ENCODE measurements around the gene IFT80. TPM values are rescaled to one million over a fixed set of nuclear protein-coding genes. Genes with fewer than 3 reads are reported as not detected.
A peak's percentile ranks its signal among the peaks of the same experiment; 100 is the strongest.

The IFT80 gene
- total and polyA plus RNA-seq, 7 experiments from 2014 or later, result 6.3 to 36.2 (median 21.5) TPM

- Mint-ChIP-seq H3K4me3 (peak overlapping the region; percentile 79 to 92 (median 86)), H3K4me1 (peaks cover 9 to 23% (median 19%) of the 10 kb centered on the region in 7 donors), H3K27ac (peak overlapping the region in 1 of 9 donors; percentile 46), H3K36me3 (no peaks in the 10 kb centered on the region), H3K27me3 (peaks cover 45 to 70% (median 54%) of the 10 kb centered on the region in 5 donors), H3K9me3 (peaks cover 0 to 3% (median 0%) of the 10 kb centered on the region in 11 donors)
- DNase-seq (peak in 5 of 9 donors; percentile 4 to 23 (median 9)), ATAC-seq (peak; percentile 25)
- ChIA-PET CTCF (no interaction called here), POLR2A (no interaction called here)
- Histone ChIP-seq H3K36me3 (ENCODE audit: control insufficient read depth in 2 of 3, insufficient read depth in 3 of 3, low read length in 3 of 3) (no peaks in the 10 kb centered on the region), H3K27ac (ENCODE audit: low read depth, low read length) (no peak overlapping the region), H3K9me3 (ENCODE audit: control insufficient read depth in 2 of 3, low read length in 3 of 3) (no peaks in the 10 kb centered on the region), H3K27me3 (ENCODE audit: control insufficient read depth in 2 of 2, insufficient read depth in 2 of 2, low read length in 2 of 2) (peaks cover 11 to 22% of the 10 kb centered on the region in 2 donors), H3K4me1 (ENCODE audit: control insufficient read depth in 2 of 2, insufficient read depth in 2 of 2, low read length in 2 of 2) (peaks cover 8 to 17% of the 10 kb centered on the region in 2 donors), H3K4me3 (ENCODE audit: low read length) (peak overlapping the region; percentile 21)
- intact Hi-C loops (cut with micrococcal nuclease), result loop anchor here in 1 of 2 donors (5.0 to 10.0 kb wide), 3 partner anchors 186 to 259 kb away; no protein-coding TSS in a partner anchor
Observed at GRCh38 chr3:160226026-160226907, 172.8 kb downstream of the IFT80 start.

- Mint-ChIP-seq H3K27ac (no peak within 1 kb of the TSS), H3K4me1 (peaks cover 9 to 23% (median 19%) of the 10 kb centered on the region in 7 donors), H3K27me3 (peaks cover 46 to 75% (median 53%) of the 10 kb centered on the region in 5 donors), H3K9me3 (peaks cover 0 to 3% (median 0%) of the 10 kb centered on the region in 11 donors), H3K4me3 (peak within 1 kb of the TSS; percentile 79 to 92 (median 86)), H3K36me3 (no peaks in the 10 kb centered on the region)
- Histone ChIP-seq H3K4me1 (ENCODE audit: control insufficient read depth in 2 of 2, insufficient read depth in 2 of 2, low read length in 2 of 2) (peaks cover 8 to 17% of the 10 kb centered on the region in 2 donors), H3K27ac (ENCODE audit: low read depth, low read length) (no peak within 1 kb of the TSS), H3K4me3 (ENCODE audit: low read length) (peak within 1 kb of the TSS; percentile 46), H3K27me3 (ENCODE audit: control insufficient read depth in 2 of 2, insufficient read depth in 2 of 2, low read length in 2 of 2) (peaks cover 11 to 22% of the 10 kb centered on the region in 2 donors), H3K36me3 (ENCODE audit: control insufficient read depth in 2 of 3, insufficient read depth in 3 of 3, low read length in 3 of 3) (no peaks in the 10 kb centered on the region), H3K9me3 (ENCODE audit: control insufficient read depth in 2 of 3, low read length in 3 of 3) (no peaks in the 10 kb centered on the region)
- intact Hi-C loops (cut with micrococcal nuclease), result loop anchor here in 1 of 2 donors (5.0 to 10.0 kb wide), 3 partner anchors 187 to 259 kb away; no protein-coding TSS in a partner anchor
- ATAC-seq (peak; percentile 81), DNase-seq (peak in 8 of 9 donors; percentile 7 to 64 (median 34))
- ChIA-PET CTCF (no interaction called here), POLR2A (no interaction called here)
Observed at GRCh38 chr3:160225176-160226025, 173.6 kb downstream of the IFT80 start, which contains the start of gene C3orf80. TSS of gene C3orf80 (plus strand) at chr3:160225422. CDS start at chr3:160225636, 214 bp downstream.

GRCh38 chr3:160224811-160225175 is 174.2 kb downstream of the IFT80 start:
- Histone ChIP-seq H3K36me3 (ENCODE audit: control insufficient read depth in 2 of 3, insufficient read depth in 3 of 3, low read length in 3 of 3) (no peaks in the 10 kb centered on the region), H3K27me3 (ENCODE audit: control insufficient read depth in 2 of 2, insufficient read depth in 2 of 2, low read length in 2 of 2) (peaks cover 11 to 22% of the 10 kb centered on the region in 2 donors), H3K4me3 (ENCODE audit: low read length) (peak overlapping the region; percentile 46), H3K27ac (ENCODE audit: low read depth, low read length) (no peak overlapping the region), H3K9me3 (ENCODE audit: control insufficient read depth in 2 of 3, low read length in 3 of 3) (no peaks in the 10 kb centered on the region), H3K4me1 (ENCODE audit: control insufficient read depth in 2 of 2, insufficient read depth in 2 of 2, low read length in 2 of 2) (peaks cover 8 to 17% of the 10 kb centered on the region in 2 donors)
- ATAC-seq (no peak), DNase-seq (no peak)
- no peak overlapping the region for H3K27ac Mint-ChIP-seq
- H3K9me3 Mint-ChIP-seq, result peaks cover 0 to 3% (median 0%) of the 10 kb centered on the region in 11 donors
- H3K4me3 Mint-ChIP-seq, result peak overlapping the region; percentile 72 to 91 (median 80)
- intact Hi-C loops (cut with micrococcal nuclease), result loop anchor here in 1 of 2 donors (5.0 to 10.0 kb wide), 3 partner anchors 188 to 260 kb away; no protein-coding TSS in a partner anchor
- no peaks in the 10 kb centered on the region for H3K36me3 Mint-ChIP-seq
- H3K27me3 Mint-ChIP-seq, result peaks cover 43 to 77% (median 50%) of the 10 kb centered on the region in 5 donors
- H3K4me1 Mint-ChIP-seq, result peaks cover 9 to 23% (median 19%) of the 10 kb centered on the region in 7 donors
- CTCF ChIA-PET, result no interaction called here
- POLR2A ChIA-PET, result no interaction called here

GRCh38 chr3:160224256-160224655 is 174.8 kb downstream of the IFT80 start:
- Mint-ChIP-seq H3K4me3 (peak overlapping the region; percentile 6 to 91 (median 80)), H3K27me3 (peaks cover 47 to 80% (median 54%) of the 10 kb centered on the region in 5 donors), H3K27ac (no peak overlapping the region), H3K36me3 (no peaks in the 10 kb centered on the region), H3K9me3 (peaks cover 0 to 3% (median 0%) of the 10 kb centered on the region in 11 donors), H3K4me1 (peaks cover 9 to 23% (median 19%) of the 10 kb centered on the region in 7 donors)
- H3K9me3 ChIP-seq (ENCODE audit: control insufficient read depth in 2 of 3, low read length in 3 of 3), result no peaks in the 10 kb centered on the region
- peaks cover 11 to 22% of the 10 kb centered on the region in 2 donors for H3K27me3 ChIP-seq (ENCODE audit: control insufficient read depth in 2 of 2, insufficient read depth in 2 of 2, low read length in 2 of 2)
- no peak overlapping the region for H3K4me3 ChIP-seq (ENCODE audit: low read length)
- H3K36me3 ChIP-seq (ENCODE audit: control insufficient read depth in 2 of 3, insufficient read depth in 3 of 3, low read length in 3 of 3), result no peaks in the 10 kb centered on the region
- ChIA-PET CTCF (no interaction called here), POLR2A (no interaction called here)
- H3K27ac ChIP-seq (ENCODE audit: low read depth, low read length), result no peak overlapping the region
- peak in 1 of 9 donors; percentile 6 for DNase-seq
- no peak for ATAC-seq
- intact Hi-C loops (cut with micrococcal nuclease), result loop anchor here in 1 of 2 donors (10.0 kb wide), 2 partner anchors 189 to 261 kb away; no protein-coding TSS in a partner anchor
- peaks cover 8 to 17% of the 10 kb centered on the region in 2 donors for H3K4me1 ChIP-seq (ENCODE audit: control insufficient read depth in 2 of 2, insufficient read depth in 2 of 2, low read length in 2 of 2)

- ATAC-seq, result no peak
- Histone ChIP-seq H3K9me3 (ENCODE audit: control insufficient read depth in 2 of 3, low read length in 3 of 3) (no peaks in the 10 kb centered on the region), H3K27ac (ENCODE audit: low read depth, low read length) (no peak overlapping the region), H3K36me3 (ENCODE audit: control insufficient read depth in 2 of 3, insufficient read depth in 3 of 3, low read length in 3 of 3) (no peaks in the 10 kb centered on the region), H3K4me1 (ENCODE audit: control insufficient read depth in 2 of 2, insufficient read depth in 2 of 2, low read length in 2 of 2) (peaks cover 0 to 10% of the 10 kb centered on the region in 2 donors), H3K27me3 (ENCODE audit: control insufficient read depth in 2 of 2, insufficient read depth in 2 of 2, low read length in 2 of 2) (peaks cover 8 to 18% of the 10 kb centered on the region in 2 donors), H3K4me3 (ENCODE audit: low read length) (no peak overlapping the region)
- H3K4me3 Mint-ChIP-seq, result no peak overlapping the region
- peaks cover 0 to 3% (median 0%) of the 10 kb centered on the region in 11 donors for H3K9me3 Mint-ChIP-seq
- H3K27me3 Mint-ChIP-seq, result peaks cover 50 to 69% (median 64%) of the 10 kb centered on the region in 5 donors
- no peak for DNase-seq
- no peaks in the 10 kb centered on the region for H3K36me3 Mint-ChIP-seq
- peaks cover 5 to 15% (median 13%) of the 10 kb centered on the region in 7 donors for H3K4me1 Mint-ChIP-seq
- H3K27ac Mint-ChIP-seq, result no peak overlapping the region
- intact Hi-C loops (cut with micrococcal nuclease), result loop anchor here in 1 of 2 donors (10.0 kb wide), 2 partner anchors 186 to 264 kb away; no protein-coding TSS in a partner anchor
- POLR2A ChIA-PET, result no interaction called here
- CTCF ChIA-PET, result no interaction called here
Observed at GRCh38 chr3:160221019-160221418, 178.0 kb downstream of the IFT80 start.

- Histone ChIP-seq H3K36me3 (ENCODE audit: control insufficient read depth in 2 of 3, insufficient read depth in 3 of 3, low read length in 3 of 3) (no peaks in the 10 kb centered on the region), H3K27me3 (ENCODE audit: control insufficient read depth in 2 of 2, insufficient read depth in 2 of 2, low read length in 2 of 2) (peaks cover 6 to 12% of the 10 kb centered on the region in 2 donors), H3K4me1 (ENCODE audit: control insufficient read depth in 2 of 2, insufficient read depth in 2 of 2, low read length in 2 of 2) (peaks cover 0 to 9% of the 10 kb centered on the region in 2 donors), H3K9me3 (ENCODE audit: control insufficient read depth in 2 of 3, low read length in 3 of 3) (no peaks in the 10 kb centered on the region), H3K27ac (ENCODE audit: low read depth, low read length) (no peak overlapping the region), H3K4me3 (ENCODE audit: low read length) (no peak overlapping the region)
- Mint-ChIP-seq H3K9me3 (peaks cover 0 to 3% (median 0%) of the 10 kb centered on the region in 11 donors), H3K4me3 (no peak overlapping the region), H3K27me3 (peaks cover 50 to 70% (median 65%) of the 10 kb centered on the region in 5 donors), H3K27ac (no peak overlapping the region), H3K36me3 (no peaks in the 10 kb centered on the region), H3K4me1 (peaks cover 5 to 14% (median 13%) of the 10 kb centered on the region in 7 donors)
- CTCF ChIA-PET, result no interaction called here
- no peak for ATAC-seq
- DNase-seq, result no peak
- intact Hi-C loops (cut with micrococcal nuclease), result loop anchor here in 1 of 2 donors (10.0 kb wide), 2 partner anchors 185 to 265 kb away; no protein-coding TSS in a partner anchor
- POLR2A ChIA-PET, result no interaction called here
Observed at GRCh38 chr3:160220038-160220437, 179.0 kb downstream of the IFT80 start.
